ENCODE measurements around the gene WNT8B. TPM values are rescaled to one million over a fixed set of nuclear protein-coding genes. Genes with fewer than 3 reads are reported as not detected.

The WNT8B gene
- total and polyA plus RNA-seq, 9 of the 15 experiments (the other 6 are each of a cell fraction or from before 2014, with no cell fraction given), result not detected

DNA sequence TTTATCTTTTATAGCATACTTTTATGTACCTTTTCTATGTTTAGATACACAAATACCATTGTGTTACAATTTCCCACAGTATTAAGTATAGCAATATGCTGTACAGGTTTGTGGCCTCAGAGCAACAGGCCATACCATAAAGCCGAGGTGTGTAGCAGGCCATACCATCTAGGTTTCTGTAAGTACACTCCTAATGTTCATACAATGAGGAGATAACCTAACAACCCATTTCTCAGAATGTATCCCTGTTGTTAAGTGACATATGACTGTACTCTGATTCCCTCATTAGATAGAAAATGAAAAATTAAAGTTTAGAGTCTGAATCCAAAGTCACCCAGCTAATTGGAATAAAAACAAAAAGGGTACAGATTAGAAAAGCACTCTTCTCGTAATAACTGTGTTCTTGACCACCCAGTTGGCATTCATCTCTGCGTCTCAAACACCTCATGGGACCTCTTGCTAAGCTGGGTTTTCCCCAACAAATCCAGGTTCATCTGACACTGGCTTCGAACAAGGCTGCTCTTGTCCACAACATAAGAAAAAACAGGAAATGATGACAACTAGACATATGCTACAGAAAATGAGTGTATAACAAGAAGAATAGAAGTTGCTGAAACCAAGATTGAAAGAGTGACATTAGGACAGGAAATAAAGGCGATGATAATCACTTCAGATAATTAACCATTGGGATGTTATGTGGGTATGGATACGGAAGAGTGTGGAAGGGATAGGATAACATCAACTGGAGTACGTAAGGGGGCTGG, 65.5 kb downstream of the WNT8B start:
- Histone ChIP-seq H3K9ac (ENCODE audit: insufficient read depth in 1 of 2, low read depth in 2 of 2, low read length in 2 of 2) (peak overlapping the region; percentile 43 to 86; a peak in 2 of 4 replicates), H3K27me3 (ENCODE audit: control insufficient read depth in 2 of 2, insufficient read depth in 2 of 2, low read length in 2 of 2) (no peaks in the 10 kb centered on the region), H3K79me2 (ENCODE audit: control insufficient read depth, insufficient read depth, low read length) (peaks cover 24% of the 10 kb centered on the region), H3K4me3 (peak overlapping the region; percentile 82), H3K4me1 (replicated peaks in 1 of 2; ENCODE audit: control insufficient read depth in 2 of 2, insufficient read depth in 2 of 2, low read length in 2 of 2) (peaks cover 0 to 14% of the 10 kb centered on the region in 2 experiments; a peak in 3 of 5 replicates), H3K4me2 (ENCODE audit: insufficient read depth, low read length) (peak overlapping the region; percentile 82), H3K36me3 (ENCODE audit: control insufficient read depth, insufficient read depth, low read length) (peaks cover 51% of the 10 kb centered on the region), H3K27ac (ENCODE audit: extremely low read depth, low read depth, low read length) (peak overlapping the region; percentile 82), H3K9me1 (ENCODE audit: control insufficient read depth, insufficient read depth, low read length) (no peaks in the 10 kb centered on the region), H2AFZ (ENCODE audit: low read depth, low read length) (no peak overlapping the region), H4K20me1 (replicated peaks; ENCODE audit: control insufficient read depth, insufficient read depth, low read length) (no peaks in the 10 kb centered on the region), H3K9me3 (replicated peaks; ENCODE audit: control insufficient read depth, insufficient read depth, low read depth, low read length) (no peaks in the 10 kb centered on the region; the same call in 1 of the 2 replicates)
- no peak for ATAC-seq
- in situ Hi-C loops (cut with MboI), result no loop called here
- DNase-seq (ENCODE audit: extremely low read depth in 1 of 4, low spot score in 3 of 4), result no peak
- TSS peak; percentile 55 for BruUV-seq (replicated peaks)
- ChIA-PET POLR2A (no interaction called here), CTCF (ENCODE audit: low intra/inter-chr PET ratio) (no interaction called here)
- WGBS (ENCODE audit: insufficient coverage, low coverage, missing lambda C conversion rate), result 42% methylated on average over 7 of the region's 7 CpGs
- TF ChIP-seq, protein P1, sequence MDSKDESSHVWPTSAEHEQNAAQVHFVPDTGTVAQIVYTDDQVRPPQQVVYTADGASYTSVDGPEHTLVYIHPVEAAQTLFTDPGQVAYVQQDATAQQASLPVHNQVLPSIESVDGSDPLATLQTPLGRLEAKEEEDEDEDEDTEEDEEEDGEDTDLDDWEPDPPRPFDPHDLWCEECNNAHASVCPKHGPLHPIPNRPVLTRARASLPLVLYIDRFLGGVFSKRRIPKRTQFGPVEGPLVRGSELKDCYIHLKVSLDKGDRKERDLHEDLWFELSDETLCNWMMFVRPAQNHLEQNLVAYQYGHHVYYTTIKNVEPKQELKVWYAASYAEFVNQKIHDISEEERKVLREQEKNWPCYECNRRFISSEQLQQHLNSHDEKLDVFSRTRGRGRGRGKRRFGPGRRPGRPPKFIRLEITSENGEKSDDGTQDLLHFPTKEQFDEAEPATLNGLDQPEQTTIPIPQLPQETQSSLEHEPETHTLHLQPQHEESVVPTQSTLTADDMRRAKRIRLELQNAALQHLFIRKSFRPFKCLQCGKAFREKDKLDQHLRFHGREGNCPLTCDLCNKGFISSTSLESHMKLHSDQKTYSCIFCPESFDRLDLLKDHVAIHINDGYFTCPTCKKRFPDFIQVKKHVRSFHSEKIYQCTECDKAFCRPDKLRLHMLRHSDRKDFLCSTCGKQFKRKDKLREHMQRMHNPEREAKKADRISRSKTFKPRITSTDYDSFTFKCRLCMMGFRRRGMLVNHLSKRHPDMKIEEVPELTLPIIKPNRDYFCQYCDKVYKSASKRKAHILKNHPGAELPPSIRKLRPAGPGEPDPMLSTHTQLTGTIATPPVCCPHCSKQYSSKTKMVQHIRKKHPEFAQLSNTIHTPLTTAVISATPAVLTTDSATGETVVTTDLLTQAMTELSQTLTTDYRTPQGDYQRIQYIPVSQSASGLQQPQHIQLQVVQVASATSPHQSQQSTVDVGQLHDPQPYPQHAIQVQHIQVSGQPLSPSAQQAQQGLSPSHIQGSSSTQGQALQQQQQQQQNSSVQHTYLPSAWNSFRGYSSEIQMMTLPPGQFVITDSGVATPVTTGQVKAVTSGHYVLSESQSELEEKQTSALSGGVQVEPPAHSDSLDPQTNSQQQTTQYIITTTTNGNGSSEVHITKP (IDR thresholded peaks at IDR 0.05; ENCODE audit: partially characterized antibody), result peak; percentile 67
- TF ChIP-seq CREM (IDR thresholded peaks at IDR 0.05; ENCODE audit: low read depth) (no peak), CSDE1 (IDR thresholded peaks at IDR 0.05) (0 out of 4 replicates have a peak, but pooled peaks of 1 of the 2 experiments have one; percentile 47)
- no peak for FAIRE-seq
- intact Hi-C loops (cut with micrococcal nuclease), result no loop called here
